ENCODE results near the gene TFCP2L1. TPM values are rescaled to one million over a fixed set of nuclear protein-coding genes. Genes with fewer than 3 reads are reported as not detected.

Gene TFCP2L1
- total and polyA plus RNA-seq, 2 experiments from 2014 or later: 0.94 to 6.4 TPM

- TF ChIP-seq ZNF462 (CRISPR knock-in tag; IDR thresholded peaks at IDR 0.05): no peak
These were observed 99.4 kb downstream of the TFCP2L1 start (continued) for GRCh38 chr2:121185571-121186074.

- Histone ChIP-seq H3K27me3 (ENCODE audit: insufficient read depth) (no peaks in the 10 kb centered on the region), H3K79me2 (replicated peaks; ENCODE audit: insufficient read depth) (no peaks in the 10 kb centered on the region), H3K27ac (ENCODE audit: low read depth) (no peak overlapping the region), H4K20me1 (replicated peaks; ENCODE audit: insufficient read depth) (no peaks in the 10 kb centered on the region), H3K4me2 (no peak overlapping the region), H3F3A (replicated peaks; ENCODE audit: low read depth) (no peaks in the 10 kb centered on the region), H3K36me3 (ENCODE audit: insufficient read depth) (no peaks in the 10 kb centered on the region), H3K9me2 (ENCODE audit: insufficient read depth) (no peaks in the 10 kb centered on the region), H3K4me1 (ENCODE audit: insufficient read depth) (no peaks in the 10 kb centered on the region), H2AFZ (no peak overlapping the region), H3K4me3 (no peak overlapping the region)
- H3K27me3 Mint-ChIP-seq (ENCODE audit: insufficient read depth, low read depth, poor library complexity): peaks cover 12% of the 10 kb centered on the region
- H3K9me3 Mint-ChIP-seq: no peaks in the 10 kb centered on the region
- peaks cover 6% of the 10 kb centered on the region for H3K4me1 Mint-ChIP-seq
- H3K4me3 Mint-ChIP-seq: no peak overlapping the region
- no peaks in the 10 kb centered on the region for H3K36me3 Mint-ChIP-seq (ENCODE audit: low read depth)
- no peak overlapping the region for H3K27ac Mint-ChIP-seq
- ATAC-seq: no peak
- no peak for DNase-seq (ENCODE audit: low spot score)
- TF ChIP-seq POLR2AphosphoS5 (IDR thresholded peaks at IDR 0.05; ENCODE audit: low read depth): no peak
- no peak for TF ChIP-seq STAT1 (IDR thresholded peaks at IDR 0.05; ENCODE audit: unreplicated experiment)
- TF ChIP-seq ZNF331 (CRISPR knock-in tag; IDR thresholded peaks at IDR 0.05; ENCODE audit: low read depth): no peak
- TF ChIP-seq, protein P1, sequence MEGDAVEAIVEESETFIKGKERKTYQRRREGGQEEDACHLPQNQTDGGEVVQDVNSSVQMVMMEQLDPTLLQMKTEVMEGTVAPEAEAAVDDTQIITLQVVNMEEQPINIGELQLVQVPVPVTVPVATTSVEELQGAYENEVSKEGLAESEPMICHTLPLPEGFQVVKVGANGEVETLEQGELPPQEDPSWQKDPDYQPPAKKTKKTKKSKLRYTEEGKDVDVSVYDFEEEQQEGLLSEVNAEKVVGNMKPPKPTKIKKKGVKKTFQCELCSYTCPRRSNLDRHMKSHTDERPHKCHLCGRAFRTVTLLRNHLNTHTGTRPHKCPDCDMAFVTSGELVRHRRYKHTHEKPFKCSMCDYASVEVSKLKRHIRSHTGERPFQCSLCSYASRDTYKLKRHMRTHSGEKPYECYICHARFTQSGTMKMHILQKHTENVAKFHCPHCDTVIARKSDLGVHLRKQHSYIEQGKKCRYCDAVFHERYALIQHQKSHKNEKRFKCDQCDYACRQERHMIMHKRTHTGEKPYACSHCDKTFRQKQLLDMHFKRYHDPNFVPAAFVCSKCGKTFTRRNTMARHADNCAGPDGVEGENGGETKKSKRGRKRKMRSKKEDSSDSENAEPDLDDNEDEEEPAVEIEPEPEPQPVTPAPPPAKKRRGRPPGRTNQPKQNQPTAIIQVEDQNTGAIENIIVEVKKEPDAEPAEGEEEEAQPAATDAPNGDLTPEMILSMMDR (conservative IDR thresholded peaks at IDR 0.05; ENCODE audit: low read depth in 2 of 2): no peak
- TF ChIP-seq CREB1 (CRISPR knock-in tag; IDR thresholded peaks at IDR 0.05; ENCODE audit: low read depth): no peak
- no peak for TF ChIP-seq JUNB (IDR thresholded peaks at IDR 0.05; ENCODE audit: unreplicated experiment)
- TF ChIP-seq, protein P2, sequence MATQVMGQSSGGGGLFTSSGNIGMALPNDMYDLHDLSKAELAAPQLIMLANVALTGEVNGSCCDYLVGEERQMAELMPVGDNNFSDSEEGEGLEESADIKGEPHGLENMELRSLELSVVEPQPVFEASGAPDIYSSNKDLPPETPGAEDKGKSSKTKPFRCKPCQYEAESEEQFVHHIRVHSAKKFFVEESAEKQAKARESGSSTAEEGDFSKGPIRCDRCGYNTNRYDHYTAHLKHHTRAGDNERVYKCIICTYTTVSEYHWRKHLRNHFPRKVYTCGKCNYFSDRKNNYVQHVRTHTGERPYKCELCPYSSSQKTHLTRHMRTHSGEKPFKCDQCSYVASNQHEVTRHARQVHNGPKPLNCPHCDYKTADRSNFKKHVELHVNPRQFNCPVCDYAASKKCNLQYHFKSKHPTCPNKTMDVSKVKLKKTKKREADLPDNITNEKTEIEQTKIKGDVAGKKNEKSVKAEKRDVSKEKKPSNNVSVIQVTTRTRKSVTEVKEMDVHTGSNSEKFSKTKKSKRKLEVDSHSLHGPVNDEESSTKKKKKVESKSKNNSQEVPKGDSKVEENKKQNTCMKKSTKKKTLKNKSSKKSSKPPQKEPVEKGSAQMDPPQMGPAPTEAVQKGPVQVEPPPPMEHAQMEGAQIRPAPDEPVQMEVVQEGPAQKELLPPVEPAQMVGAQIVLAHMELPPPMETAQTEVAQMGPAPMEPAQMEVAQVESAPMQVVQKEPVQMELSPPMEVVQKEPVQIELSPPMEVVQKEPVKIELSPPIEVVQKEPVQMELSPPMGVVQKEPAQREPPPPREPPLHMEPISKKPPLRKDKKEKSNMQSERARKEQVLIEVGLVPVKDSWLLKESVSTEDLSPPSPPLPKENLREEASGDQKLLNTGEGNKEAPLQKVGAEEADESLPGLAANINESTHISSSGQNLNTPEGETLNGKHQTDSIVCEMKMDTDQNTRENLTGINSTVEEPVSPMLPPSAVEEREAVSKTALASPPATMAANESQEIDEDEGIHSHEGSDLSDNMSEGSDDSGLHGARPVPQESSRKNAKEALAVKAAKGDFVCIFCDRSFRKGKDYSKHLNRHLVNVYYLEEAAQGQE (IDR thresholded peaks at IDR 0.05; ENCODE audit: unreplicated experiment): no peak
- TF ChIP-seq EZH2 (IDR thresholded peaks at IDR 0.05; ENCODE audit: low read depth, unreplicated experiment): no peak
These were observed 99.9 kb downstream of the TFCP2L1 start for GRCh38 chr2:121185111-121185510.

All from GM23338 (cell line).